GM06990 (cell line): ENCODE results near the gene SMC5.

Source experiments
- DNase-seq: peaks from one replicate; pipeline ENCODE4 v3.0.0-alpha.2; 2011; ENCODE audit not compliant: insufficient read length; ENCODE audit errors: extremely low read depth
- H3K27me3 ChIP-seq: replicated peaks from 2 replicates; pipeline ENCODE4 v1.6.0; 2011; ENCODE audit warnings: low read length; ENCODE audit not compliant: control insufficient read depth, insufficient read depth
- H3K36me3 ChIP-seq: 2 replicates; pipeline ENCODE4 v1.5.1; 2011; ENCODE audit warnings: low read length; ENCODE audit not compliant: control insufficient read depth, insufficient read depth
- H3K4me3 ChIP-seq: replicated peaks from 2 replicates; pipeline ENCODE4 v1.5.1; 2011; ENCODE audit warnings: low read depth, mild to moderate bottlenecking, control low read depth, low read length
- CTCF ChIP-seq: IDR thresholded peaks from 2 replicates; pipeline ENCODE4 v1.5.1; 2011; ENCODE audit warnings: low read length, control low read depth, mild to moderate bottlenecking, inconsistent platforms; ENCODE audit not compliant: insufficient read depth, poor library complexity, severe bottlenecking

SMC5 gene

GRCh38 chr9:70291446-70291845 is 32.7 kb downstream of the SMC5 start:
- H3K36me3 ChIP-seq, result no peaks in the 10 kb centered on the region
- no peaks in the 10 kb centered on the region for H3K27me3 ChIP-seq
- no peak for TF ChIP-seq CTCF
- no peak overlapping the region for H3K4me3 ChIP-seq
- no peak for DNase-seq

GRCh38 chr9:70292253-70292652 is 33.5 kb downstream of the SMC5 start:
- no peaks in the 10 kb centered on the region for H3K27me3 ChIP-seq
- no peaks in the 10 kb centered on the region for H3K36me3 ChIP-seq
- no peak overlapping the region for H3K4me3 ChIP-seq
- no peak for TF ChIP-seq CTCF
- DNase-seq, result no peak

GRCh38 chr9:70293214-70293613 is 34.4 kb downstream of the SMC5 start:
- no peak for TF ChIP-seq CTCF
- DNase-seq, result no peak
- Histone ChIP-seq H3K27me3 (no peaks in the 10 kb centered on the region), H3K36me3 (no peaks in the 10 kb centered on the region), H3K4me3 (no peak overlapping the region)

- Histone ChIP-seq H3K4me3 (no peak overlapping the region), H3K27me3 (no peaks in the 10 kb centered on the region), H3K36me3 (peaks cover 3% of the 10 kb centered on the region)
- DNase-seq, result no peak
- TF ChIP-seq CTCF, result no peak
Observed at GRCh38 chr9:70297141-70297540, 38.4 kb downstream of the SMC5 start.

GRCh38 chr9:70298245-70298771 is 39.5 kb downstream of the SMC5 start:
- Histone ChIP-seq H3K36me3 (peaks cover 3% of the 10 kb centered on the region), H3K4me3 (no peak overlapping the region), H3K27me3 (no peaks in the 10 kb centered on the region)
- DNase-seq, result no peak
- no peak for TF ChIP-seq CTCF

- H3K27me3 ChIP-seq, result no peaks in the 10 kb centered on the region
- H3K36me3 ChIP-seq, result peaks cover 3% of the 10 kb centered on the region
- H3K4me3 ChIP-seq, result no peak overlapping the region
- no peak for TF ChIP-seq CTCF
- DNase-seq, result no peak
Observed at GRCh38 chr9:70303268-70303667, 44.5 kb downstream of the SMC5 start.
